ENCODE data around the gene CTDP1. TPM values are rescaled to one million over a fixed set of nuclear protein-coding genes. Genes with fewer than 3 reads are reported as not detected.
"Not testable (repeated sequence)": the region's sequence is repeated elsewhere in the genome, so short reads cannot be mapped to it uniquely, and the experiment has no call there.

Gene CTDP1
- polyA plus RNA-seq, 1 donor (not counting 4 experiments of a cell fraction or from before 2014, with no cell fraction given) = 9.2 TPM

GRCh38 chr18:79750980-79751571 lies 71.5 kb downstream of the CTDP1 start:
- no peak for FAIRE-seq
- H3K9ac ChIP-seq (ENCODE audit: control insufficient read depth, extremely low read depth, insufficient read depth, low read length) = no peak overlapping the region
- H3K27ac ChIP-seq (ENCODE audit: control insufficient read depth, insufficient read depth, low read length) = no peak overlapping the region
- H3K4me2 ChIP-seq (ENCODE audit: control insufficient read depth, extremely low read depth, insufficient read depth, low read depth, low read length) = no peak overlapping the region
- H2AFZ ChIP-seq (ENCODE audit: control insufficient read depth, low read length) = no peak overlapping the region
- no peaks in the 10 kb centered on the region for H3K79me2 ChIP-seq (ENCODE audit: control insufficient read depth, insufficient read depth, low read length)
- H3K9me3 ChIP-seq (ENCODE audit: control insufficient read depth, low read depth, low read length) = no peaks in the 10 kb centered on the region
- TF ChIP-seq EZH2 (IDR thresholded peaks at IDR 0.05; ENCODE audit: low read length) = no peak
- TF ChIP-seq, protein P1, sequence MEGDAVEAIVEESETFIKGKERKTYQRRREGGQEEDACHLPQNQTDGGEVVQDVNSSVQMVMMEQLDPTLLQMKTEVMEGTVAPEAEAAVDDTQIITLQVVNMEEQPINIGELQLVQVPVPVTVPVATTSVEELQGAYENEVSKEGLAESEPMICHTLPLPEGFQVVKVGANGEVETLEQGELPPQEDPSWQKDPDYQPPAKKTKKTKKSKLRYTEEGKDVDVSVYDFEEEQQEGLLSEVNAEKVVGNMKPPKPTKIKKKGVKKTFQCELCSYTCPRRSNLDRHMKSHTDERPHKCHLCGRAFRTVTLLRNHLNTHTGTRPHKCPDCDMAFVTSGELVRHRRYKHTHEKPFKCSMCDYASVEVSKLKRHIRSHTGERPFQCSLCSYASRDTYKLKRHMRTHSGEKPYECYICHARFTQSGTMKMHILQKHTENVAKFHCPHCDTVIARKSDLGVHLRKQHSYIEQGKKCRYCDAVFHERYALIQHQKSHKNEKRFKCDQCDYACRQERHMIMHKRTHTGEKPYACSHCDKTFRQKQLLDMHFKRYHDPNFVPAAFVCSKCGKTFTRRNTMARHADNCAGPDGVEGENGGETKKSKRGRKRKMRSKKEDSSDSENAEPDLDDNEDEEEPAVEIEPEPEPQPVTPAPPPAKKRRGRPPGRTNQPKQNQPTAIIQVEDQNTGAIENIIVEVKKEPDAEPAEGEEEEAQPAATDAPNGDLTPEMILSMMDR (optimal IDR thresholded peaks at IDR 0.05 in 1 of 3, IDR thresholded peaks at IDR 0.05 in 1 of 3, conservative IDR thresholded peaks at IDR 0.05 in 1 of 3; ENCODE audit: extremely low read depth in 1 of 3, insufficient read depth in 2 of 3, low read length in 3 of 3) = no peak
- H3K9me1 ChIP-seq (ENCODE audit: control insufficient read depth, extremely low read depth, insufficient read depth, low read length) = no peaks in the 10 kb centered on the region
- no peak for DNase-seq (ENCODE audit: low read depth, low spot score)
- dilution Hi-C loops (cut with MboI; ENCODE audit: extremely low pct_ligation_motif_present, low sequenced_read_pairs) = no loop called here
- no peak overlapping the region for H3K4me3 ChIP-seq (ENCODE audit: control insufficient read depth in 2 of 3, extremely low read depth in 1 of 3, insufficient read depth in 2 of 3, low read depth in 1 of 3, low read length in 3 of 3)
- H3K27me3 ChIP-seq (ENCODE audit: control insufficient read depth, extremely low read depth, insufficient read depth, low read length) = no peaks in the 10 kb centered on the region
- H4K20me1 ChIP-seq (ENCODE audit: control insufficient read depth, extremely low read depth, insufficient read depth, low read length) = peaks cover 6% of the 10 kb centered on the region
- H3K4me1 ChIP-seq (ENCODE audit: control insufficient read depth, extremely low read depth, insufficient read depth, low read length) = no peaks in the 10 kb centered on the region
- H3K36me3 ChIP-seq (ENCODE audit: control insufficient read depth in 2 of 2, extremely low read depth in 1 of 2, insufficient read depth in 2 of 2, low read length in 2 of 2) = peaks cover 13 to 14% of the 10 kb centered on the region in 2 experiments

GRCh38 chr18:79751918-79752578 lies 72.4 kb downstream of the CTDP1 start:
- H3K4me2 ChIP-seq (ENCODE audit: control insufficient read depth, extremely low read depth, insufficient read depth, low read depth, low read length); H2AFZ ChIP-seq (ENCODE audit: control insufficient read depth, low read length); H3K9me1 ChIP-seq (ENCODE audit: control insufficient read depth, extremely low read depth, insufficient read depth, low read length); H3K9ac ChIP-seq (ENCODE audit: control insufficient read depth, extremely low read depth, insufficient read depth, low read length); H3K27me3 ChIP-seq (ENCODE audit: control insufficient read depth, extremely low read depth, insufficient read depth, low read length); H3K27ac ChIP-seq (ENCODE audit: control insufficient read depth, insufficient read depth, low read length); H4K20me1 ChIP-seq (ENCODE audit: control insufficient read depth, extremely low read depth, insufficient read depth, low read length); H3K9me3 ChIP-seq (ENCODE audit: control insufficient read depth, low read depth, low read length); dilution Hi-C loops (cut with MboI; ENCODE audit: extremely low pct_ligation_motif_present, low sequenced_read_pairs); H3K4me3 ChIP-seq (ENCODE audit: control insufficient read depth in 2 of 3, extremely low read depth in 1 of 3, insufficient read depth in 2 of 3, low read depth in 1 of 3, low read length in 3 of 3); H3K4me1 ChIP-seq (ENCODE audit: control insufficient read depth, extremely low read depth, insufficient read depth, low read length); FAIRE-seq; H3K79me2 ChIP-seq (ENCODE audit: control insufficient read depth, insufficient read depth, low read length): not testable (repeated sequence)
- DNase-seq (ENCODE audit: low read depth, low spot score) = peak; percentile 15
- peaks cover 8 to 13% of the 10 kb centered on the region in 2 experiments for H3K36me3 ChIP-seq (ENCODE audit: control insufficient read depth in 2 of 2, extremely low read depth in 1 of 2, insufficient read depth in 2 of 2, low read length in 2 of 2)
- TF ChIP-seq, protein P1 (optimal IDR thresholded peaks at IDR 0.05 in 1 of 3, IDR thresholded peaks at IDR 0.05 in 1 of 3, conservative IDR thresholded peaks at IDR 0.05 in 1 of 3; ENCODE audit: extremely low read depth in 1 of 3, insufficient read depth in 2 of 3, low read length in 3 of 3) = peak in 2 of 3 experiments; percentile 66 to 71

Measured in keratinocyte (primary cell).